Measurements from ENCODE around the gene RAD51B. TPM values are rescaled to one million over a fixed set of nuclear protein-coding genes. Genes with fewer than 3 reads are reported as not detected.

The RAD51B gene
- total RNA-seq, 1 donor from 2014 or later = 25.1 TPM

GRCh38 chr14:68239988-68240771, 420.6 kb downstream of the RAD51B start:
- no peaks in the 10 kb centered on the region for H3K36me3 Mint-ChIP-seq (ENCODE audit: low read depth)
- intact Hi-C loops (cut with micrococcal nuclease) = no loop called here
- no peaks in the 10 kb centered on the region for H3K9me3 Mint-ChIP-seq
- no peak for DNase-seq (ENCODE audit: low spot score)
- H3K4me3 Mint-ChIP-seq (ENCODE audit: low read depth) = no peak overlapping the region
- H3K27ac Mint-ChIP-seq = no peak overlapping the region
- peaks cover 6% of the 10 kb centered on the region for H3K4me1 Mint-ChIP-seq (ENCODE audit: low read depth)
- H3K27me3 Mint-ChIP-seq (ENCODE audit: low read depth) = no peaks in the 10 kb centered on the region

- H3K9me3 Mint-ChIP-seq = no peaks in the 10 kb centered on the region
- no peaks in the 10 kb centered on the region for H3K36me3 Mint-ChIP-seq (ENCODE audit: low read depth)
- intact Hi-C loops (cut with micrococcal nuclease) = no loop called here
- H3K4me3 Mint-ChIP-seq (ENCODE audit: low read depth) = no peak overlapping the region
- DNase-seq (ENCODE audit: low spot score) = no peak
- peaks cover 6% of the 10 kb centered on the region for H3K4me1 Mint-ChIP-seq (ENCODE audit: low read depth)
- H3K27ac Mint-ChIP-seq = no peak overlapping the region
- no peaks in the 10 kb centered on the region for H3K27me3 Mint-ChIP-seq (ENCODE audit: low read depth)
Measured at GRCh38 chr14:68241862-68242487, 422.4 kb downstream of the RAD51B start.

- DNase-seq (ENCODE audit: low spot score) = no peak
- intact Hi-C loops (cut with micrococcal nuclease) = no loop called here
- Mint-ChIP-seq H3K27me3 (ENCODE audit: low read depth) (no peaks in the 10 kb centered on the region), H3K36me3 (ENCODE audit: low read depth) (no peaks in the 10 kb centered on the region), H3K4me3 (ENCODE audit: low read depth) (no peak overlapping the region), H3K9me3 (no peaks in the 10 kb centered on the region), H3K4me1 (ENCODE audit: low read depth) (peaks cover 13% of the 10 kb centered on the region), H3K27ac (no peak overlapping the region)
Measured at GRCh38 chr14:68243450-68244010, 424.0 kb downstream of the RAD51B start.

- Mint-ChIP-seq H3K27me3 (ENCODE audit: low read depth) (no peaks in the 10 kb centered on the region), H3K36me3 (ENCODE audit: low read depth) (no peaks in the 10 kb centered on the region), H3K9me3 (no peaks in the 10 kb centered on the region), H3K4me1 (ENCODE audit: low read depth) (peaks cover 13% of the 10 kb centered on the region), H3K27ac (no peak overlapping the region), H3K4me3 (ENCODE audit: low read depth) (no peak overlapping the region)
- intact Hi-C loops (cut with micrococcal nuclease) = no loop called here
- DNase-seq (ENCODE audit: low spot score) = no peak
Measured at GRCh38 chr14:68244262-68244980, 424.8 kb downstream of the RAD51B start.

- DNase-seq (ENCODE audit: low spot score) = no peak
- Mint-ChIP-seq H3K27ac (no peak overlapping the region), H3K9me3 (no peaks in the 10 kb centered on the region), H3K4me1 (ENCODE audit: low read depth) (peaks cover 17% of the 10 kb centered on the region), H3K4me3 (ENCODE audit: low read depth) (no peak overlapping the region), H3K27me3 (ENCODE audit: low read depth) (no peaks in the 10 kb centered on the region), H3K36me3 (ENCODE audit: low read depth) (no peaks in the 10 kb centered on the region)
- intact Hi-C loops (cut with micrococcal nuclease) = loop anchor here (5.0 kb wide), 1 partner anchor 303 kb away; no protein-coding TSS in a partner anchor
Measured at GRCh38 chr14:68245146-68246073, 425.8 kb downstream of the RAD51B start.

DNA sequence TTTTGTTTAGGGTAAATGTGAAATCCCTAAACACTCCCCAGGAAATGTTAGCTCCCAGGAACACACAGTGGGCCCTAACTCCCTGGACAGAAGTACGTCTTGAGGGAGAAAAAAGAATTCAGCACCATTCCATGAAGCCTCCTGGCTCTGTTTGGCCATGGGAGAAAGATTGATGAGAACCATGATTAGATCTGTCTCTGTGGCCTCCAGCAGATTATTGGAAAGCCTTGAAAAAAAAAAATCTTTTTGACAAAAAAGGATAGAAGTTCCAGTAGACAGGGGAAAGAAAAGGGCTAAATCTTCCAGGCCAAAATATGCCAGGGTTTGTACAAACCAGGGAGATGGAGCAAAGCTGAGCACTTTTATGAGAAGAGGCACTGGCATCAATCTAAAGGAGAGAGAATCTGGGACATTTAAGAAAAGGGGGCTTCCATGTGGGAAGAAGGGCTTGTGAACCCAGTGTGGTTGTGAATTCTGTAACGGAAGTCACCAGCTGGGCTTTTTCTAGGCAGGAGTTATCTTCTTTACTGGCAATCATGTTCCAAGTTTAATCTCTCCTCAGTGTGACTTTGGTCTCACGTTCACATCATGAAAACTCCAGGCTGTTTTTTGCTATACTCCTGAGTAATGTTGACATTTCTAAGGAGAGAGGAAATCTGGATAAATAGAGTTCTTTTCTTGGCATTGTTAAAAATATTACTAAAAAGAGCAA, 426.7 kb downstream of the RAD51B start:
- intact Hi-C loops (cut with micrococcal nuclease) = loop anchor here (5.0 kb wide), 1 partner anchor 304 kb away; no protein-coding TSS in a partner anchor
- Mint-ChIP-seq H3K27me3 (ENCODE audit: low read depth) (no peaks in the 10 kb centered on the region), H3K27ac (no peak overlapping the region), H3K4me1 (ENCODE audit: low read depth) (peaks cover 21% of the 10 kb centered on the region), H3K36me3 (ENCODE audit: low read depth) (no peaks in the 10 kb centered on the region), H3K4me3 (ENCODE audit: low read depth) (no peak overlapping the region), H3K9me3 (no peaks in the 10 kb centered on the region)
- no peak for DNase-seq (ENCODE audit: low spot score)

- no peaks in the 10 kb centered on the region for H3K27me3 Mint-ChIP-seq (ENCODE audit: low read depth)
- no peak overlapping the region for H3K27ac Mint-ChIP-seq
- no peak overlapping the region for H3K4me3 Mint-ChIP-seq (ENCODE audit: low read depth)
- H3K4me1 Mint-ChIP-seq (ENCODE audit: low read depth) = peaks cover 25% of the 10 kb centered on the region
- intact Hi-C loops (cut with micrococcal nuclease) = loop anchor here (5.0 kb wide), 1 partner anchor 304 kb away; no protein-coding TSS in a partner anchor
- H3K36me3 Mint-ChIP-seq (ENCODE audit: low read depth) = no peaks in the 10 kb centered on the region
- no peak for DNase-seq (ENCODE audit: low spot score)
- no peaks in the 10 kb centered on the region for H3K9me3 Mint-ChIP-seq
Measured at GRCh38 chr14:68246786-68247105, 427.2 kb downstream of the RAD51B start.

- H3K4me1 Mint-ChIP-seq (ENCODE audit: low read depth) = peaks cover 26% of the 10 kb centered on the region
- H3K36me3 Mint-ChIP-seq (ENCODE audit: low read depth) = no peaks in the 10 kb centered on the region
- H3K9me3 Mint-ChIP-seq = no peaks in the 10 kb centered on the region
- H3K27ac Mint-ChIP-seq = no peak overlapping the region
- DNase-seq (ENCODE audit: low spot score) = no peak
- intact Hi-C loops (cut with micrococcal nuclease) = loop anchor here (5.0 kb wide), 1 partner anchor 305 kb away; no protein-coding TSS in a partner anchor
- no peaks in the 10 kb centered on the region for H3K27me3 Mint-ChIP-seq (ENCODE audit: low read depth)
- H3K4me3 Mint-ChIP-seq (ENCODE audit: low read depth) = no peak overlapping the region
Measured at GRCh38 chr14:68247274-68247673, 427.7 kb downstream of the RAD51B start.

DNA sequence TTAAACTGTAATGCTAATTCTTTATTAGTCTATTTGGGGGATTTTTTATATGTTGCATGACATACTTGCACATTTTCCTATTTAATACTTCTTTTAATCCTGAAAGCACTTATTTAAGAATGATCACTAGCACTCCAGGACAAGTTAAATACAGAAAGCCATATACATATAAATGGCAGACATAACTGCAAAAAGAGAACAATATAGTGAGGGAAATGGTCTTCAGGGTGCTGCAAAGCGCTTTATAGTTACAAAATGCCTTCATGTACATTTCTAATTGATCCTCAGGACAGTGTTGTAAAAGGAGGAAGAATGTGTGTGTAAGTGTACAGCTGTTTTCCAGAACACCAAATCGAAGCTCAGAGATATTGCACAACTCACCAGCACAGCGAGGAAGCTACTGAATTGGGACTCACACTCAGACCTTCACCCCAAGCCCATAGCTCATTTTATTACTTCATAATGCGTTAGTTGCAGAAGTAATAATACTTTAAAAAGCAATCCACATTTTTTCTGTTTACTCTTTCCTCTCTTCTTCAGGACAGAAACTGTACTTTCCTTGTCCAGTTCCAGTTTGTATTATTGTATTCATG, 428.2 kb downstream of the RAD51B start:
- H3K27me3 Mint-ChIP-seq (ENCODE audit: low read depth) = no peaks in the 10 kb centered on the region
- H3K9me3 Mint-ChIP-seq = no peaks in the 10 kb centered on the region
- no peak for DNase-seq (ENCODE audit: low spot score)
- H3K4me1 Mint-ChIP-seq (ENCODE audit: low read depth) = peaks cover 26% of the 10 kb centered on the region
- no peak overlapping the region for H3K4me3 Mint-ChIP-seq (ENCODE audit: low read depth)
- no peak overlapping the region for H3K27ac Mint-ChIP-seq
- H3K36me3 Mint-ChIP-seq (ENCODE audit: low read depth) = no peaks in the 10 kb centered on the region
- intact Hi-C loops (cut with micrococcal nuclease) = loop anchor here (1.0 to 5.0 kb wide), 4 partner anchors 305 to 569 kb away; no protein-coding TSS in a partner anchor

- H3K4me1 Mint-ChIP-seq (ENCODE audit: low read depth) = peaks cover 25% of the 10 kb centered on the region
- intact Hi-C loops (cut with micrococcal nuclease) = loop anchor here (1.0 to 5.0 kb wide), 4 partner anchors 306 to 568 kb away; no protein-coding TSS in a partner anchor
- no peak for DNase-seq (ENCODE audit: low spot score)
- H3K27ac Mint-ChIP-seq = no peak overlapping the region
- no peaks in the 10 kb centered on the region for H3K36me3 Mint-ChIP-seq (ENCODE audit: low read depth)
- no peaks in the 10 kb centered on the region for H3K27me3 Mint-ChIP-seq (ENCODE audit: low read depth)
- H3K4me3 Mint-ChIP-seq (ENCODE audit: low read depth) = no peak overlapping the region
- no peaks in the 10 kb centered on the region for H3K9me3 Mint-ChIP-seq
Measured at GRCh38 chr14:68248481-68249255, 429.1 kb downstream of the RAD51B start.

All from activated T-helper 2 cell treated with anti-CD3 and anti-CD28 coated beads, Interferon-gamma antibody, Interleukin-2, Interleukin-4, amounts not matched to agents 10 μg/mL and 5 μg/mL and 100 μg/mL, durations not matched to agents 14 hours and 24 hours and 36 hours (primary cell).